Measurements from ENCODE around the gene CD101.

CD101 gene

DNA sequence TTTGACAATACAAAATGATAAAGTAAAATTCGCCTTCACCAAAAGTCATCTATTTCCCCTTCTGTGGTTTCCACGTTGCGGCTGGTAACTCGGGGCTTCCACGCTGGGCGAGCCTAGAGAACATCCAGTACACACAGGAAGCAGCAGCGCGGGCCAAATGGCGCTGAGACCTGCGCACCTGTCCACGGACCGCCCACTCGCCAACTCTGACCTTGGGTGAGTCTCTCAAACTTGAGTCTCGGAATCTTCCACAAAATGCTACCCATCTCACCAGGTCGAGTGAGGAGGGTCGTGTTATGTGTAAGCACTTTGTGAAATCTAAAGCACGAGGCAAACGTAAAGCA, 57.7 kb downstream of the CD101 start:
- DNase-seq = peak; percentile 81

GRCh38 chr1:117059678-117060440, 58.3 kb downstream of the CD101 start, which contains the start of gene TTF2:
Gene TTF2 (plus strand): TSS chr1:117060326. CDS start chr1:117060347, 21 bp downstream.
- peak; percentile 97 for DNase-seq

GRCh38 chr1:117060441-117061317, 59.1 kb downstream of the CD101 start:
- DNase-seq = no peak

GRCh38 chr1:117061986-117062415, 60.4 kb downstream of the CD101 start:
- DNase-seq = no peak

- DNase-seq = no peak
Measured at GRCh38 chr1:117066367-117066766, 64.8 kb downstream of the CD101 start.

DNA sequence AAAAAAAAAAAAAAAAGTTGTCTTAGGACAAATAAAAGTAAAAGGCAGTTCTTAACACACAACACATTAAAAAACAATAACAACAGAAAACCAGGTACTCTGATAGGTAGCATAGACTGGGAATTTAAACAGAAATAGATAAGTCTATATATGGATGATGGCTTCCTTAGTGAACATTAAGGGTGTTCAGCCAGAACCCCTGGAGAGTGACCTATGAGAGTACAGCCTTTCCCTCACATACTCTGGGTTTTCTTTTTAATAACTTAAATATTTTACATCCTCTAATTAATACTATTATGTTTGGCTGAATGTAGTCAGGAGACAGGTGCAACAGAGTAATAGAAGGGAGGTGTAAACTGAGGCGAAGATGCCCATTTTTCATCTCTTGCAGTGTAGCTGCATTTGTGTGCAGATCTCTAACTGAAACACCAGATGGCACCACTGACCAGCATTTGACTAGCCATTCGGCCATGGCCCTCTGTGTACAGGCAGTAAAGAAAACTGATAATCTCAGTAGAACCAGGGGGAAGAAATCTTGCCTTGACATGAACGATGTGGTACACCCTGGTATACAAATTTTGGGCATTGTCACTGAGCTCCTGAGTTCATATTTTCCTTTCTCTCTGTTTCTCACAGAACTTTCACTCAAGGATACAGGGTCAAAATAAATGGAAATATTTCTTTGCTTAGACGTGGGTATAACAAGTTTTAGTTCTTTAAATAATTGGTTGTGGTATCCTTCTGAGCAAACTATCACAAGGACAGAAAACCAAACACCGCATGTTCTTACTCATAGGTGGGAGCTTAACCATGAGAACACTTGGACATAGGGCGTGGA, 66.2 kb downstream of the CD101 start:
- DNase-seq = no peak

DNA sequence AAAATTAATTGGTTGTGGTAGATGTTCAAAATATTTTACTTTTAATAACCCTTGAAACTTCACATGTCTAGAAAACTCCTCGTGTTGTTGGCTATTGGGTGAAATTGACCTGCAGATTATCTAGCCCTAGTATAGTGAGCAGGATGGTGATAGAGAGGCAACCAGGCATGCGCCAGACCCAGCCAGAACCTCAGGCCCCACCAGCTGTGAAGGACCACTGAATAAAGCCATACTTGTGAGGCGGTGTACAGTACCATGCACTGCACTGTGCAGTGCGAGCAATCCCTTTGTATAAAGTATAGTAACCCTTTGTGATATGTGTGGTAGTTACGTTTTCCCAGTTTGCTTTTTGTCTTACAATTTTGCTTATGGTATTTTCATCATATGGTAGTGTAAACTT, 67.0 kb downstream of the CD101 start:
- no peak for DNase-seq

DNA sequence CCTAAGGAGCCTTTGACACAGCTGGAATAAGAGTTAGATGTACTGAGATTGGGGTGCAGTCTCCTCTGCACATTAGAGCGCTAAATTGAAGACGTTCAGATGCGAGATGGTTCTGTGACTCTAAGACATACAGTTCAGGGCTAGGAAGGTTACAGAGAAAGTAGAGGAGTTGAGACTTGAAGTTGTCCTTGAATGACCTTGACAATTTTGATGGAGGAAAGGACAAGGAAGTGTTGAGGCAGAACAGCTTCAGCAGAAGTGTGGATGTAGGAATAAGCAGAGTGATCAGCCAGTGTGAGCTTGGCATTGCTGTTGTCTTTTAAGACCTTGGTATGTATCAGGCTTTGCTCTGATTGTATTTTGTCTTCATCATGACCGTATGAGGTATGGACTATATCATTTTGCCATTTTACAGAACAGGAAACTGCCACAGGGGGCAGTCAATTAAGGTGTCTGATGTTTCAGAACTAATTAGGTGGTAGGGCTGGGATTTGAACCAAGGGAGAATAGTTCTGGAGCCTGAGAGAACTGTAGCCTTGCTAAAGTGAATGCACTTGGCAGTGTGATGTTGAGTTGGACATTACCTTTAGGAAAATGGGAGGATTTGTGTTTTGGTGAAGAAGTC, 67.8 kb downstream of the CD101 start:
- DNase-seq = no peak

- no peak for DNase-seq
Measured at GRCh38 chr1:117070124-117070523, 68.6 kb downstream of the CD101 start.

DNA sequence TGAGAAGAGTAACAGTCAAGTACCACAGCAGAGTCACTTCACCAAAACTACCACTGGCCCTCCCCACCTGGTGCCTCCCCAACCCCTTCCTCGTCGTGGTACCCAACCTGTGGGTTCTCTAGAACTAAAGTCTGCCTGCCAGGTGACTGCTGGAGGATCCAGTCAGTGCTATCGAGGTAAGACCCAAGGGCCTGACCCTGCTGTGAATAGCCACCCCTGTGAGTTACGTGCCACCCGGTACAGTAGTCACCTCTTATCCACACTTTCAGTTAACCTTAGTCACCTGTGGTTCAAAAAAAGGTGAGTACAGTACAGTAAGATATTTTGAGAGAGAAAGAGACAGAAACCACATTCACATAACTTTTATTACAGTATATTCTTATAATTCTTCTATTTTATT, 75.1 kb downstream of the CD101 start:
- DNase-seq = no peak

- DNase-seq = peak; percentile 66
Measured at GRCh38 chr1:117077267-117077666, 75.7 kb downstream of the CD101 start.

GRCh38 chr1:117079737-117080136, 78.2 kb downstream of the CD101 start:
- no peak for DNase-seq

- DNase-seq = no peak
Measured at GRCh38 chr1:117084231-117084630, 82.7 kb downstream of the CD101 start.
